HG03196 (cell line): Measurements from ENCODE around the gene MICU1.
A peak's percentile ranks its signal among the peaks of the same experiment; 100 is the strongest.
"Not testable (repeated sequence)": the region's sequence is repeated elsewhere in the genome, so short reads cannot be mapped to it uniquely, and the experiment has no call there.

Experiments
- ATAC-seq: cut with Tn5 transposase; IDR thresholded peaks from one replicate; pipeline ENCODE4 v1.9.1; 2021; ENCODE audit not compliant: unreplicated experiment

Gene MICU1

DNA sequence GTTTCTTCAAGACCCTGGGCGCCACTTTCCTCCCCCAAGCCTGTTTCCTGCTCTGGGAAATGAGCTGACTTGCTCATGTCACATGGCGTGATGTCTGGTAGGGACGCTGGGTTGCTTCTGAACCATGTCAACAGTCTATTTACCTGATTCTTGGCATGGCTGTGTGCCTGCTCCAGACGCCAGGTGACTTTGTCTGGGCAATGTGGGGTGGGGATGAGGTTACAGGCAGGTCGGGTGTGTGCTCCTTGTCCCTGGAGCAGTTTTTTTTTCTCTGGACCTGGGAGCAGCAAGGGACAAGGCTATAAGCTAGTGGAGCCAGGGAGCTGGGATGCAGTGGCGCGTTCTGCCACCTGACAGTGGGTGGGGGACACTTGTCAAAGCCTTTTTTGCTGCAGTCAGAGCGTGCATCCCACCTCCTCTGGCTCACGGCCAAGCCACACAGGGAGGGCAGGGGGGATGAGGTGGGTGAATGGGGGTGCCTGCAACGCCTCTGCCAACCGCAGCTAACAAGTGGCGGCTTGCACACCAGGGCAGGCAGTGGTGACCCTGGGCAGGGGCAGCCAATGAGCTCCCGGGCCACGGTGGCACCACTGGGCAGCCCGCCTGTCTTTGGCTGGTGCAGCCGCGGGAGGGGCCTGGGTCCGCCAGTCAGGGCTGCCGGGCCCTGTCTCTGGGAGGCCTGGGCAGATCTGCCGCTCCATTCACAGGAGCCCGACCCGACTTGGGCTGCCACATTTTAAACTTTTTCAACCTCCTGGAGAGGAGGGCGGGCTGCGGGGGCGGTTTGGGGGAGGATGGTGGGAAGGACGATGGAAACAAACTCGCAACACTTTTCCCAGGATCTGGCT is 294.1 kb downstream of the MICU1 start:
- ATAC-seq: peak; percentile 36

DNA sequence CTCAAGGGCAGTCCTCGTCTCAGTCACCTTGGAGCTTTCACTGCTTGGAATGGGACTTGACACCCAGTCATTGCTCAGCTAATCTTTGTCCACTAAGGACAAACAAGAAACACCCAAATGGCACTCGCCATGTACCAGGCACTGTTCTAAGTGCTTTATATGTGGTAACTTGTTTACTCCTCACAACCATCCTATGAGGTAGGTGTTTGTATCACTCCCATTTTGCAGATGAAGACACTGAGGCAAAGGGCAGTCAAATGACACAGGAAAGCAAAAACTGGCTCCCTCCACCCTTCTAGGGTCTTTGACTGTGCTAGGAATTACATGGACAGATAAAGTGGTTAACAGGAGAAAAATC is 295.8 kb downstream of the MICU1 start:
- ATAC-seq: no peak

DNA sequence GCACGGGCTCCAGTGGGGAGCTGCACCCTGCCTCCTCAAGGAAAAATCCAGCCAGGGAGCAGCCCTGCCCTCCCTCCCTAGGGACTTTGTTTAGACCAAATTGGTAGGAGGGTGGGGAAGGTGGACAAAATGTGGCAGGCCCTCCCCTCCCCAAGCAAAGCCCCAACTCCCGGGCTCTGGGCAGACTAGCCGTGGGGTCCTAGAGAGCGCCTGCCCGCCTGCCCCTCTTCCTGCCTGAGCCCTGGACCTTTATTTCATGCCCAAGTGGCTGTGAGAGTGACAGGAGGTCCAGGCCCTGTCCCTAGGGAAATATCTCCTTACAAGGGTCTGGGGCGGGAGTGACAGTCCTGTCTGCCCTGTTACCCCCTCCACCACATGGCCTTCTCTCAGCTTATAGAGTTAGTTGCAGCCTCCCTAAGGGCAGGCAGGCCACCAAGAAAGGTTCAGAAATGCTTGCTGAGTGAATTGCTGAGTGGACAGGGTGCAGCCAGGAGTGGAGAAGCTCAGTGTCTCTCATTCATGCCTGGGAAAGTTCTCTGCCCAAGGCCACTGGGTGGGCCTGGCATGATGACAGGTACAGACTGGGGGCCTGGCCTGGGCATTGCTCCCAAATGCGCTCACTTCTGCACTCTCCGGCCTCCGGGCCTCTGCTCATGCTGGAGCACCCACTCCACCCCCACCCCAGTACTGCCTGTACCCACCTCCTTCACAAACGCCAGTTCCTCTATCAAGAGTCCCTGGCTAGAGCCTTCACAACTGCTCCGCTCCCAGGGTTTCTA is 296.4 kb downstream of the MICU1 start:
- ATAC-seq: no peak

DNA sequence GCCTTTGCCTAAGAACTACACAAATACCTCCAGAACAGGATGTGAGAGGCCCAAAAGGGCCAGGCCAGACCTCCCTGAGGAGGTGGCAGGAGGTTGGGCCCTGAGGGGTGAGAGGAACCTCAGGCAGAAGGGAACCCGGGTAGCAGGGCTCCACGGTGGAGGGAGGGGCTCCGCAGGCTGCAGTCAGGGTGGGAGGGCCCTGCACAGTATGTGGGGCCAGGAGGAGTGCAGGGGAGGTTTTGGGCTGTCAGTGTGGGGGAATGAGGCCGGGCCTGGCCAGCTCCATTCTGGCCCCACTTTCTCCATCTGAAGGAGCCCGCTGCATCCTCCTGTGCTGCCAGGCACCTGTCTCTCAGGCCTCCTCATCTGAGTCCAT is 297.1 kb downstream of the MICU1 start:
- no peak for ATAC-seq

DNA sequence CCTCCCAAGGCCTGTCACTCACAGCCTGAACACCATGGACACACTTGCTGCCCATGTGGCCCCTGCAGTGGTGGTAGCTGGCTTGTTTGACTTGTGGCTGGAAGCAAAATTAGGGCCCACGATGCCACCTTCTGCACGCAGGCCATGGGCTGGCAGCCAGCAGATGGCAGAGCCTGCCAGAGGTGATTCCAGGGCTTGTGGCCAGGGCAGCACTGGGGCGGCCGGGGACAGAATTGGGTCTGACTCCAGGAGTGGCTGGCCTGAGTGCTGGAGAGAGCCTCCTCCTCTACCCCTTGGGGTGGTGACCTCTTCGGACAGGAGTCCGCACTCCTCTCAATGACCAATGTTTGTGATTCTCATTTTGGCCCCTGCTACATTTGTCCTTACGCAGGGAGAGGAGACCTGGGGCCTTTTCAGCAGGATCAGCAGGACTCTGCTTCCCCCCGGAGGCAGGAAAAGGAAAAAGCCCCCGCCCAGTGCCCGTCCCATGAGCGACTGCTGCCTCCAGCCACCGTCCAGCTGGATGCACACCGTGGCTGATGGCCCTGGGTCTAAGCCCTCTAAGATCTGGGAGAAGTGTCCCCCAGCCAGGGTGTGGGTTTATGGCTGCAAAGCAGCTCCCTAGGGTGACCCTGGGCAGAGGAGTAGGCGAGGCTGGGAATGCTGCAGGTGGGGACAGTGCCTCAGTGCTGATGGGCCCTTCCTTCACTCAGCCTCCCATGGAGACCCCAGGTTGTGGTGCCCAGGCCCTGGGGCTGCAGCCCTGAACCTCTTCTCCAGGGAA is 297.6 kb downstream of the MICU1 start:
- no peak for ATAC-seq

DNA sequence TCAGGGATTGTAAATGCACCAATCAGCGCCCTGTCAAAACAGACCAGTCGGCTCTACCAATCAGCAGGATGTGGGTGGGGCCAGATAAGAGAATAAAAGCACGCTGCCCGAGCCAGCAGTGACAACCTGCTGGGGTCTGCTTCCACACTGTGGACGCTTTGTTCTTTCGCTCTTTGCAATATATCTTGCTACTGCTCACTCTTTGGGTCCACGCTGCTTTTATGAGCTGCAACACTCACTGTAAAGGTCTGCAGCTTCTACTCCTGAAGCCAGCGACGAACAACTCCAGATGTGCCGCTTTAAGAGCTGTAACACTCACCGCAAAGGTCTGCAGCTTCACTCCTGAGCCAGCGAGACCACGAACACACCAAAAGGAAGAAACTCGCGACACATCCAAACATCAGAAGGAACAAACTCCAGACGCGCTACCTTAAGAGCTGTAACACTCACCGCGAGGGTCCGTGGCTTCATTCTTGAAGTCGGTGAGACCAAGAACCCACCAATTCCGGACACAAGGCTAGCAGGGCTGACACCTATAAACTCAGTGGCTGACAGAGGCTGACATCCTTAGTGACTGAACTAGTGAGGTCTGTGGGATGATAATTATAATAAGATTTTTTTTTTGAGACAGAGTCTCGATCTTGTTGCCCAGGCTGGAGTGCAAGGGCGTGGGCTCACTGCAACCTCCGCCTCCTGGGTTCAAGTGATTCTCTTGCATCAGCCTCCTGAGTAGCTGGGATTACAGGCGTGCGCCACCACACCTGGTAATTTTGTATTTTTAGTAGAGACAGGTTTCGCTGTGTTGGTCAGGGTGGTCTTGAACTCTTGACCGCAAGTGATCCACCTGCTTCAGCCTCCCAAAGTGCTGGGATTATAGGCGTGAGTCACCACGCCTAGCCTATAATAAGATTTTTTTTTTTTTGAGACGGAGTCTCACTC is 298.9 kb downstream of the MICU1 start:
- not testable (repeated sequence) for ATAC-seq

DNA sequence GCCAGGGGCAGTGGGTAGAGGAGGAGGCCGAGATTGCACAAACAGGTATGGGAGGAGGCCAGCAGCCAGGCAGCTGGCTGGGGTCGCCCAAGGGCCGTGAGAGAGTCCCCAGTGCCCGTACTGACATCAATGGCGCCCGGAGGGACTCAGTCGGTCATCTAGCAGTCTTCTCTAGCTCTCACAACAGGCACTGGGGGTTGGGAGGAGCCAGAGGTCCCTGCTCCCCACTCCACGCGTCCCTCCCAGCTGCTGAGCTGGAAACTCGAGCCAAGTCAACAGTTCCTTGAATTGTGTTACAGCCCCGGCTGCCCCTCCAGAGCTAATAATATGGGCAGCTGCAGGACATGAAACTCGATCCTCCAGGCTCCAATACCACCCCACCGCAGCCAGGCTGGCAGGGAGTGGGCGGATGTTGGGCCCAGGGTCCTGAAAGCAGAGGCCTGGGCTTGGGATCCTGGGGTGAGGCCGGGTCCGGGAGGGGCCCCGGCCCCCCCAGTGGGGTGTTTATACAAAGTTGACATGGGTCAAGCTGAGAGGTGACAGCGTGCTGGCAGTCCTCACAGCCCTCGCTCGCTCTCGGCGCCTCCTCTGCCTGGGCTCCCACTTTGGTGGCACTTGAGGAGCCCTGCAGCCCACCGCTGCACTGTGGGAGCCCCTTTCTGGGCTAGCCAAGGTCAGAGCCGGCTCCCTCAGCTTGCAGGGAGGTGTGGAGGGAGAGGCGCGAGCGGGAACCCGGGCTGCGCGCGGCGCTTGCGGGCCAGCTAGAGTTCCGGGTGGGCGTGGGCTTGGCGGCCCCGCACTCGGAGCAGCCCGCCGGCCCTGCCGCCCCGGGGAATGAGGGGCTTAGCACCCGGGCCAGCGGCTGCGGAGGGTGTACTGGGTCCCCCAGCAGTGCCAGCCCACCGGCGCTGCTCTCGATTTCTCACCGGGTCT is 300.4 kb downstream of the MICU1 start:
- ATAC-seq: not testable (repeated sequence)

DNA sequence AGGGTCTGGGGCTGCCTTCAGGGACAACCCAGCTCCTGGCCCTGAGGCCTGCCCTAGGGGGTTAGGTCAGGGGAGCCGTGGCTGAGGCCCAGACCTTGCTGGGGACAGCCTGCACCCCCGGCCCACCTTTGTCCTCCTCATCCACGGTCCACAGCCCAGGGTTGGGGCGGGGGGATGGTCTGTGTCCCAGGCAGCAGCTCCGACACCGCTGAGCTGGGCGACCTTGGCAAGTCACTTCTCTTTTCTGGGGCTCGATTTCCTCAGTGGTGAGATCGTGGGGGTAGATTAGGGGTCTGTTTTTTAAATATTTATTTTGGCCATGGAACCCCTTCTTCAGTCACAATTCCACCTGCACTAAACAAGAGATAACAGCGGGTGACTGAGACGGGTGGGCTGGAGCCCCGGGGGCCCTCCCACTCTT is 302.1 kb downstream of the MICU1 start:
- no peak for ATAC-seq

DNA sequence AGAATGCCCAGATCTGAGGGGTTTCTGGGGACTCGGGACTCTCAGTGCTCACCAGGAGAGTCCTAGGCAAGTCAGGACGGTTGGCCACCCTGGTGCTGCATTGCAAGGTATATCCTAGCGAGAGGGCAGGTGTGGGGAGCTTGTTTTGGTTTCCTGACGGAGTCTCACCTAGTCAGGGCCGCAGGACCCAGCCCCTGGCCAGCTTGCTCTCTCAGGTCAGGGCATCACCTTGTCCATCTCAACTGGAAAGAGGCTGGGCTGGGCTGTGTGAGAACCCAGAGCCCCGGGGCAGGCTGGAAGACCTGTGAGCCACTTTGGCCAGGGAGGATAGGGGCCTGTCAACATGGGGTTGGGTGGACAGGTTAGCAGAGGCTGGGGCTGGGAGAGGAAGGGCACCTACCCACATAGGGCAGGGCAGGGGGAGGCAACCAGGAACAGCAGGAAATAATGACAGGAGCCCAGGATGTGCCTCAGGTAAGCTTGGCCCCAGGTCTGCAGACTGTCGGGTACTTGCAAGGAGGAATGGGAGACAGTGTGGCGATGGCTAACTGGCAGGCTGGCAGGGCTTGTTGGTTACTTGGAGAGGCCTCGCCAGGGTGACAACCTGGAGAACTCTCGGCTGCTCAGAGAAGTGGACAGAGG is 302.6 kb downstream of the MICU1 start:
- no peak for ATAC-seq

DNA sequence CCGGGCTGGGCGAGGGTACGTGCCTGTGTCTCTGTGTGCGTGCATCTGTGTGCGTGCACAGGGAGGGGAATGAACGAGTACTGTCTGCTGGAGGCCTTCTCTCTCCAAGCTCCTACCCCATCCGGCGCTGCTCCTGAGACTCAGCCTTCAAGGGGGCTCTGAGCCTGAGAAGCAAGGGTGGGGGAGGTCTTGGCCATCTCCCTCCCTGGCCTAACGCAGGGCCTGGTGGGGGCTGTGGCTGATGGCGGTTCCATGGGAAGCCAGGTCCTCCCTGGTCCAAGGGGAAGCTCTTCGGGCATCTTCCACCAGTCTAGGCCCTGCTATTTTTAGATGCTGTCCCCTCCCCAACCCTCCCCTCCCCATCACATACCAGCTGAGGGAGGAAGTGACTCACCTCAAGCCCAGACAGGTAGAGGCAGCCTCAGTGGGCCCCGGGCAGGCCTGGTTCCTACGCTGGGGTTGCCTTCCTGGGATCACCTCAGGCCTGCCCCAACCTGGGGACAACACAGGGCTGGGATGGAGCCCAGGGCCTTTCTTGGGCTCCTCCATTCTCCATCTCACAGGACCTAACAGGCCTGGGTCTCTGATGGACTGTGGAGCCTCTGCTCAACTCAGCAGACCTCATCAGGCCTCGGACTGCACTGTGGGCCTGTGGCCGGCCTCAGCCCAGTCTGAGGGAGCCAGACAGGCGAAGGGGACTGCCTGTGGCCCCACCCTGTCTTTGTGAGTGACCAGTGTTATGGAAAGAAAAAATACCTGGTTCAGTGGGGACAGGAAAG is 303.4 kb downstream of the MICU1 start:
- ATAC-seq: no peak

DNA sequence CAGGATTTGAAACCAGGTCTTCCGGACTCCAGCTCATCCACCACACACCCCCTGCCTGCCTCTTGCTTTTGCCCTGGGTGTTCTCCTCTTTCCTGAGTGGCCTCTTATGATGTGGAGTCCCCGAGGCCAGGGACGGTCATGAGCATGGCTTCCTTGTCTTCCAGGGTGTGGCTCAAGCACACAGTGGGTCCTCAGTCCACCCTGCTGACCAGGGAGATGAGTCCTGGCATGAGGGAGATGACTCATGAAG is 303.9 kb downstream of the MICU1 start:
- ATAC-seq: no peak

DNA sequence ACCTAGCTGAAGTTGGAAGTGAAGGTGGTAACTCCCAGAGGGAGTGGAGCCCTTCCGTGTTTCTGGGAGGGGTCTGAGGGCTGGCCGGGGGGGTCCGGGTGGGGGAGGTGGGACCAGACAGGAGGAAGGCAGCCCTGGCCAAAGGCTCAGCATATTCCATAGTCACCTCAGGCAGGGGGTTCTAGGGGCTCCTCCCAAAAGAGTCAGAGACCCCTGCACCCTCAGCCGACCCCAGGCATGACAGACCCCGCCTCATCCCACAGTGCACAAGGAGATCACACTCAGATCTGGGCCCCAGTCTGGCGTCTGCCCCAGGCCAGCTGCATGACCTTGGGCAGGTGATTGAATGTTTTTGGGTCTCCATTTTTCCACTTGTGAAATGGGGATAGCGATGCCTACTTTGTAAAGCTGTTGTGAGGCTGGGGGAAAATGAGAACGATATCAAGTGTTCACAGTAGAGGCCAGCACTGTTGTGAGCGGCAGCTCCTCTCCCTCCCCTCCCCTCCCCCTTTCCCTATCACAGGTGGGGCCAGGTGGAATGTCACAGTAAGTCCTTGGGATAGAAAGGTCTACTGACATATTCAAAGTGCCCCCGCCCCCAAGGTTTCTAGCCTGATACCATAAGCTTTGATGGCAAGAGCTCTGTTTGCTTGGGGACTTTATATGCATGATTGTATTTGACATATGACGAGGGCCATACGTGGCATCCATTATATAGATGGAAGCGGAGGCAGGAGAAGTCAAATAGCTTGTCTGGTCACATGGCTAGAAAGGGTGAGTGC is 304.4 kb downstream of the MICU1 start:
- no peak for ATAC-seq

DNA sequence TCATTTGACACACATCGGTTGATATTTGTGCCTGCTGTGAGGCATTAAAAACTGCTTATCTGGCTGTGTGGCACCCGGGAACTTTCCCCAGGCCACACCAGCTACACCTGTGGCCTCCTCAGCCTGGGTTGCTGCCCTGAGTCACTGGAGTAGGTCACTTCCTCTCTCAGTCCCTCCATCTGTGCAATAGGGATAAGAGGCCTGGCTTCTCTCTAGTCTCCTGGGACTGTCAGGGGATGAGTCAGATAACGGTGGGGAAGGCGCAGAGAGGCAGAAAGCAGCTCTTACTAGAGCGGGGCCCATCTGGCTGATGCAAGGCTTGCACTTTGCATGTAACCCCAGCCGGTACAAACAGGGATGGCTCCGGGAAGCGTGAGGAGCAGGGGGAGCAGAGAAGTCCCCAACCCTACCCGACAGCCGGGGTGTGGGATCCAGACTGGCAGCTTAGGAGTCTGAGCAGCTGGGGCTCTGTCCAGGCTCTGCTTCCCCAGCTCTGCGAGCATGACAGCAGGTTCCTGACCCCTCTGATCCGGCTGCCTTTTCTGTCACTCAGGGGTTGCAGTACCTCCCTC is 305.1 kb downstream of the MICU1 start:
- ATAC-seq: peak; percentile 72

DNA sequence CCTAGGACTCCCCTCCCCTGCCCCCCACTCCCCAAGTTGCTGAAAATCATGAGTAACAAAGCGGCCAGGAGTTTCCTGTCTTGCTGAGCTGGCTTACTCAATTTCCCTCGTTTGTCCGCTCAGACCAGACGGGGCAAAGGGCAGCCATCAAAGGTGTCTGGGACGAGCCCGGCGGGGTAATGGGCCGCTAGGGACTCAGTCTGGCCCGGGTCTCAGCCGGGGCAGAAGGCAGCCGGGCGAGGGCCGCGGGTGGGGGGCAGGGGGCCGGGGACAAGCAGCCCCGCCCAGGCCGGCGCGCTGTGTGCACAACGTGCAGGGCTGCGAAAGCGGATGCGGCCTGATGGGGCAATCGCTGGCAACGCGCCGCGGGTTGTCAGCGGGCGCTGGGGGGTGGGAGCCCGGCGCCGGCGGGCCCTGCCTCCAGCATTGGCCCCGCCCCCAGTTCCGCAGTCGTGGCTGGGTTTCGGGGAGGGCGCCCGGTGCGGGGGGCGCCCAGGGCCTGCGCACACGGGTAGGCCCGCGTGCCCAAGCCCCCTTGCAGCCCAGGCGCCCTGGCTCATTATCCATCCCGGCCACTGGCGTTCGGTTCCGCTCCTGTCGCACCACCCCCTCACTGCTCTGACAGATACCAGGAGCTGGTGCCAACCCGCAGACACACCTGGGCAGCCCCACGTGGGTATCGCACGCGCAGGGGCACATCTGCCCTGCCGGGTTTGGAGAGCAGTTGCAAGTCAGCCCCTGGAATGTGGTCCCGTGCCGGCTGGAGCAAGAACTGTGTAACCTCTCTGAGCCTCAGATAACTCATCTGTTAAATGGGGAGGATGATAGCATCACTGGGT is 306.2 kb downstream of the MICU1 start:
- peak; percentile 55 for ATAC-seq

DNA sequence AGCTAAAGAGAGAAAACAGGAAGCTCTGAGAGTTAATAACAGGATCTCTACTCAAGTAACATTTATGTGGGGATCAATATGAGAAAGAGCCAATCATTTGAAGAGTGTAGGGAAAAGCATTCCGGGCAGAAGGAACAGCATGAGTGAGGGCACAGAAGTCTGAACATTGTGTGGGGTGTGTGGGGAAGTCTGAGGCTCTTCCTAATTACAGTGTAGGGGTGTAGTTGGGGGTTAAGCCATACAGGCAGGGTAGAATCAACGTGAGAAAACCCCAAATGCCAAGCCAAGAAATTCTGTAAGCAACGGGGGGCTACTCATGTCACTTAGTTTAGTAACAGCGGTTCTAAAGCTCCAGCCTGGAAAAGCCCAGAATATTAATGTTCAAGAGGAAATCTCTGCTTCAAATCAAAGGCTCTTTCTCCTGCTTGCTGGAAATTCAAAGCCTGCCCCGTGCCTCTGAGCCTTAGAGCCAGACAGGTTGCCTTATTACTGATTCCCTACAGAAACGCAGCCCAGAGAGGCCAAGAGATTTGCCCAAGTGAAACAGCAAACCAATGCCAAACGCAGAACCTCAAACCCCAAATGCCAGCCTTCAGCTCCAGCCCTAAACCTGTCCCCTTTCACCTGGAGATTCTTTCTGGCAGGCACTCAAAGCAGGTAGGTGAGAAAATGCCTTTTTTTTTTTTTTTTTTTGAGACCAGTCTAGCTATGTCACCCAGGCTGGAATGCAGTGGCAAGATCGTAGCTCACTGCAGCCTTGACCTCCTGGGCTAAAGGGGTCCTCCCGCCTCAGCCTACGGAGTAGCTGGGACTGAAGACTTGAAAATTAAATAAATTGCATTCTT is 307.2 kb downstream of the MICU1 start:
- no peak for ATAC-seq
